NT2/D1 (cell line): ENCODE results near the gene USP7.

ENCODE experiments used
- SUZ12 ChIP-seq: IDR thresholded peaks from 2 replicates; pipeline ENCODE4 v1.6.1; 2011; ENCODE audit not compliant: insufficient read length, insufficient read depth; ENCODE audit errors: extremely low read depth
- YY1 ChIP-seq: IDR thresholded peaks from 2 replicates; pipeline ENCODE4 v1.6.1; 2011; ENCODE audit not compliant: insufficient read length, insufficient read depth
- ZNF274 ChIP-seq: IDR thresholded peaks from 2 replicates; pipeline ENCODE4 v1.6.1; 2011; ENCODE audit warnings: mild to moderate bottlenecking, low read depth, low read length

DNA sequence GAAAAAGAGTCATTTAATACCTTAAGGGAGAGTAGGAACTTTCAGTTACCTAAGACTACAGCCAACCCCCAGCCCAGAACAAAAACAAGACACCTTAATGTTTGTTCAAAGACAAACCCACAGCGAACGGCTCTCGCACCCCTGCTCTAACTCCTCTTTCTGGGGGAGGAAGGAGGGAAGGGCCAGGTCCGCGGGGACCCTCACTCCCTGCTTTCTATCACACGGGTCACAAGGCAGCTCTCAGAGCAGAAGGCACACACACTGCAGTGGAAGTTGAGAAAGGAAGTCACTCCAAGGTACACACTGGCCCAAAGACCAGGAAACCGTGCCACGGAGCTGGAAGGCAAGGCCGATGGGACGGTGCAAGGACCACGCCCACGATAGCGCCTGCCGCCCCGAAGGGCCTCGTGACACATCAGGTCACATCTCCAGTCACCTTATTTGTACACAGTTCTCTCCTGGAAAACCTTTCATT lies 71.6 kb downstream of the USP7 start:
- TF ChIP-seq YY1: no peak
- no peak for TF ChIP-seq ZNF274
- no peak for TF ChIP-seq SUZ12
